Panc1 (cell line): ENCODE measurements around the gene GPC6. TPM values are rescaled to one million over a fixed set of nuclear protein-coding genes. Genes with fewer than 3 reads are reported as not detected.

Experiments used
- ATAC-seq: fragments of 200-7000 bp; cut with Tn5 transposase; 2 replicates; pipeline ENCODE4 v1.9.1; 2020; ENCODE audit warnings: mild to moderate bottlenecking, moderate library complexity
- BruUV-seq: library from RNA; stranded (reverse); fragments of 400-500 nt; replicated peaks from 2 replicates; lab custom pipeline; 2021; lab: Mats Ljungman, UMichigan
- CTCF ChIA-PET: fragments of 300-600 bp; sonication (Branson Sonifier 250); formaldehyde crosslinking; loops from one replicate; lab custom pipeline; 2022; ENCODE audit warnings: antibody characterized with exemption; lab: Charles Lee
- POLR2A ChIA-PET: fragments of 300-600 bp; sonication (Branson Sonifier 250); formaldehyde crosslinking; loops from one replicate; lab custom pipeline; 2022; ENCODE audit warnings: antibody characterized with exemption; lab: Charles Lee
- DNase-seq: peaks from one replicate; pipeline ENCODE4 v3.0.0-alpha.2; 2010; ENCODE audit warnings: low read depth, low spot score
- H3K27ac ChIP-seq: 2 replicates; pipeline ENCODE4 v1.5.1; 2011; ENCODE audit warnings: mild to moderate bottlenecking, low read length, inconsistent platforms
- H3K27me3 ChIP-seq: fragments of 200-500 bp; sonication (Bioruptor generic); 2 replicates; pipeline ENCODE4 v1.6.0; 2014; ENCODE audit warnings: low read length, inconsistent platforms; ENCODE audit not compliant: control insufficient read depth, insufficient read depth
- H3K36me3 ChIP-seq: fragments of 200-500 bp; sonication (Bioruptor generic); 2 replicates; pipeline ENCODE4 v1.5.1; 2014; ENCODE audit warnings: inconsistent platforms, mild to moderate bottlenecking, low read length, moderate library complexity; ENCODE audit not compliant: control insufficient read depth, insufficient read depth
- H3K4me1 ChIP-seq: 2 replicates; pipeline ENCODE4 v1.5.1; 2011; ENCODE audit warnings: inconsistent platforms, mild to moderate bottlenecking, low read length, moderate library complexity; ENCODE audit not compliant: control insufficient read depth, insufficient read depth
- H3K4me3 ChIP-seq, 2 experiments: 2 replicates each; pipeline ENCODE4 v1.5.1; 2011 to 2012; ENCODE audit warnings: low read depth in 2 of 2, low read length in 2 of 2, mild to moderate bottlenecking in 2 of 2, inconsistent platforms in 1 of 2, moderate library complexity in 1 of 2
- H3K9me3 ChIP-seq: fragments of 200-500 bp; sonication (Bioruptor generic); 2 replicates; pipeline ENCODE4 v1.5.1; 2014; ENCODE audit warnings: low read depth, mild to moderate bottlenecking, inconsistent platforms, low read length, moderate library complexity; ENCODE audit not compliant: control insufficient read depth, insufficient read depth
- CTCF ChIP-seq: fragments of 450-650 bp; IDR thresholded peaks from 2 replicates; pipeline ENCODE4 v1.5.1; 2017; ENCODE audit warnings: mild to moderate bottlenecking
- POLR2AphosphoS5 ChIP-seq: IDR thresholded peaks from 2 replicates; pipeline ENCODE4 v1.6.1; 2012; ENCODE audit warnings: mild to moderate bottlenecking, low read depth, low read length, moderate library complexity
- SIN3A ChIP-seq: IDR thresholded peaks from 2 replicates; pipeline ENCODE4 v1.6.1; 2012; ENCODE audit warnings: low read depth, mild to moderate bottlenecking, low read length, moderate library complexity, borderline replicate concordance; ENCODE audit not compliant: insufficient read depth
- TCF7L2 ChIP-seq: IDR thresholded peaks from 2 replicates; pipeline ENCODE4 v1.6.1; 2011; ENCODE audit warnings: mild to moderate bottlenecking, low read depth, low read length, inconsistent platforms
- in situ Hi-C: cut with HindIII; loops from 2 replicates; pipeline ENCODE4 v1.10.0; 2016; ENCODE audit warnings: low sequenced_read_pairs, low pct_unique_long_range_greater_than_20kb
- intact Hi-C: fragments of 100-400 bp; cut with micrococcal nuclease; formaldehyde crosslinking; loops from one replicate; pipeline ENCODE4 v1.10.0; 2022; ENCODE audit not compliant: unreplicated experiment
- total RNA-seq: library from RNA; stranded (reverse); gene quantifications from one replicate; pipeline ENCODE4 v1.2.1, GENCODE V29; 2021; ENCODE audit not compliant: unreplicated experiment
- TF ChIP-seq, protein P1 (sequence below), 2 experiments: IDR thresholded peaks; 2 replicates each; pipeline ENCODE4 v1.6.1; 2011 to 2012; ENCODE audit warnings: low read depth in 2 of 2, control low read depth in 1 of 2, low read length in 1 of 2, mild to moderate bottlenecking in 1 of 2, moderate library complexity in 1 of 2; ENCODE audit not compliant: insufficient read depth in 1 of 2

GPC6 gene
- total RNA-seq, 1 experiment from 2014 or later = 4.8 TPM

DNA sequence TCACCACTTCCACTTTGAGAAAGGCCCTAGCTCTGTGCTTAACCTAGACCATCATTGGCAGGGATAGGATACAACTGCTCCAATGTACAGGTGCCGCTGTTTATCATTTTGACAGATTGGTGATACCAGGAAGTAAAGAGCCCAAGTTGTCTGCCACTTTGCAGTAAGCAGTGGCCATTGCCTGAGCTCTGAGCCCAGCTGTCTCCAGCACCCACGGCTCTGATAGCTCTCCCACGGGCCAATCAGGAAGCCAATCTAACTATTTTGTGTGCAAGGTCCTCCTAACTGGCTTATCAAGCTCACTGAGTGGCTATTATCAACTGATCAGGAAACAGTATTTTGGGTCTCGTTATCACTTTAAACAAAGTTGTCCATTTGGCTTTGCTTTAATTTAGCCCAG, 1071.7 kb downstream of the GPC6 start:
- DNase-seq = no peak
- no peaks in the 10 kb centered on the region for H3K36me3 ChIP-seq
- no peak for ATAC-seq
- CTCF ChIA-PET = no interaction called here
- POLR2A ChIA-PET = no interaction called here
- no TSS peak for BruUV-seq
- H3K27me3 ChIP-seq = no peaks in the 10 kb centered on the region
- in situ Hi-C loops (no loop called here), intact Hi-C loops (no loop called here)
- H3K9me3 ChIP-seq = no peaks in the 10 kb centered on the region
- H3K4me1 ChIP-seq = no peaks in the 10 kb centered on the region
- H3K27ac ChIP-seq = no peak overlapping the region
- TF ChIP-seq CTCF (no peak), SIN3A (no peak), TCF7L2 (no peak)
- TF ChIP-seq, protein P1, sequence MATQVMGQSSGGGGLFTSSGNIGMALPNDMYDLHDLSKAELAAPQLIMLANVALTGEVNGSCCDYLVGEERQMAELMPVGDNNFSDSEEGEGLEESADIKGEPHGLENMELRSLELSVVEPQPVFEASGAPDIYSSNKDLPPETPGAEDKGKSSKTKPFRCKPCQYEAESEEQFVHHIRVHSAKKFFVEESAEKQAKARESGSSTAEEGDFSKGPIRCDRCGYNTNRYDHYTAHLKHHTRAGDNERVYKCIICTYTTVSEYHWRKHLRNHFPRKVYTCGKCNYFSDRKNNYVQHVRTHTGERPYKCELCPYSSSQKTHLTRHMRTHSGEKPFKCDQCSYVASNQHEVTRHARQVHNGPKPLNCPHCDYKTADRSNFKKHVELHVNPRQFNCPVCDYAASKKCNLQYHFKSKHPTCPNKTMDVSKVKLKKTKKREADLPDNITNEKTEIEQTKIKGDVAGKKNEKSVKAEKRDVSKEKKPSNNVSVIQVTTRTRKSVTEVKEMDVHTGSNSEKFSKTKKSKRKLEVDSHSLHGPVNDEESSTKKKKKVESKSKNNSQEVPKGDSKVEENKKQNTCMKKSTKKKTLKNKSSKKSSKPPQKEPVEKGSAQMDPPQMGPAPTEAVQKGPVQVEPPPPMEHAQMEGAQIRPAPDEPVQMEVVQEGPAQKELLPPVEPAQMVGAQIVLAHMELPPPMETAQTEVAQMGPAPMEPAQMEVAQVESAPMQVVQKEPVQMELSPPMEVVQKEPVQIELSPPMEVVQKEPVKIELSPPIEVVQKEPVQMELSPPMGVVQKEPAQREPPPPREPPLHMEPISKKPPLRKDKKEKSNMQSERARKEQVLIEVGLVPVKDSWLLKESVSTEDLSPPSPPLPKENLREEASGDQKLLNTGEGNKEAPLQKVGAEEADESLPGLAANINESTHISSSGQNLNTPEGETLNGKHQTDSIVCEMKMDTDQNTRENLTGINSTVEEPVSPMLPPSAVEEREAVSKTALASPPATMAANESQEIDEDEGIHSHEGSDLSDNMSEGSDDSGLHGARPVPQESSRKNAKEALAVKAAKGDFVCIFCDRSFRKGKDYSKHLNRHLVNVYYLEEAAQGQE (IDR thresholded peaks at IDR 0.05; ENCODE audit: insufficient read depth in 1 of 2, low read depth in 2 of 2, low read length in 1 of 2) = no peak
- no peak overlapping the region for H3K4me3 ChIP-seq

DNA sequence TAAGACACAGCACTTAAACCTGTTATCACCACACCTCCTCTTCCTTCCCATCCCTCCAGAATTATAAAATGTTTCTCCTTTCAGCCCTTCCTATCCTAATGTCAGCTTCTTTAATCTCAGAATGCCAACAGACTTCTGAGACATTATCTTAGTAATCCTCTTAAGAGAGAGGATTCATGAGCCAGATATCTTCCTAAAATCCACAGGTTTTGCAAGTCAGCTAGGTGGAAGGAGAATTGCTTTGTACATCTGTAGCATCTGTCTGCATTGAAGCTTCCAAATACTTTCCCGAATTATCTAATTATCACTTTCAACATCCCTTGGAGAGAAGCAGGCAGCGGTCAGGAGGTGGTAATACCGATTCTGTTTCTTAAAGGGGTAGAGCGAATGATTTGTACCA, 1073.8 kb downstream of the GPC6 start:
- CTCF ChIA-PET = no interaction called here
- no peaks in the 10 kb centered on the region for H3K36me3 ChIP-seq
- no peak overlapping the region for H3K4me3 ChIP-seq
- DNase-seq = no peak
- BruUV-seq = no TSS peak
- in situ Hi-C loops (no loop called here), intact Hi-C loops (no loop called here)
- H3K4me1 ChIP-seq = no peaks in the 10 kb centered on the region
- no peak for TF ChIP-seq CTCF
- TF ChIP-seq POLR2AphosphoS5 = no peak
- no peak for TF ChIP-seq TCF7L2
- TF ChIP-seq SIN3A = no peak
- TF ChIP-seq, protein P1 (IDR thresholded peaks at IDR 0.05; ENCODE audit: insufficient read depth in 1 of 2, low read depth in 2 of 2, low read length in 1 of 2) = no peak
- ATAC-seq = no peak
- H3K9me3 ChIP-seq = no peaks in the 10 kb centered on the region
- POLR2A ChIA-PET = no interaction called here
- H3K27ac ChIP-seq = no peak overlapping the region
- H3K27me3 ChIP-seq = no peaks in the 10 kb centered on the region
